GM06990 (cell line): Measurements from ENCODE around the gene ALDH1A3.

Source experiments
- DNase-seq: peaks from one replicate; pipeline ENCODE4 v3.0.0-alpha.2; 2011; ENCODE audit not compliant: insufficient read length; ENCODE audit errors: extremely low read depth
- H3K27me3 ChIP-seq: replicated peaks from 2 replicates; pipeline ENCODE4 v1.6.0; 2011; ENCODE audit warnings: low read length; ENCODE audit not compliant: control insufficient read depth, insufficient read depth
- H3K36me3 ChIP-seq: 2 replicates; pipeline ENCODE4 v1.5.1; 2011; ENCODE audit warnings: low read length; ENCODE audit not compliant: control insufficient read depth, insufficient read depth
- H3K4me3 ChIP-seq: replicated peaks from 2 replicates; pipeline ENCODE4 v1.5.1; 2011; ENCODE audit warnings: low read depth, mild to moderate bottlenecking, control low read depth, low read length
- CTCF ChIP-seq: IDR thresholded peaks from 2 replicates; pipeline ENCODE4 v1.5.1; 2011; ENCODE audit warnings: low read length, control low read depth, mild to moderate bottlenecking, inconsistent platforms; ENCODE audit not compliant: insufficient read depth, poor library complexity, severe bottlenecking

The ALDH1A3 gene

GRCh38 chr15:100878130-100878529, 1.5 kb upstream of the ALDH1A3 start:
- TF ChIP-seq CTCF = no peak
- H3K36me3 ChIP-seq = no peaks in the 10 kb centered on the region
- H3K27me3 ChIP-seq = no peaks in the 10 kb centered on the region; the same call in none of the 2 replicates
- DNase-seq = no peak
- H3K4me3 ChIP-seq = no peak overlapping the region

GRCh38 chr15:100878648-100879047, 983 bp upstream of the ALDH1A3 start:
- no peak for TF ChIP-seq CTCF
- Histone ChIP-seq H3K36me3 (no peaks in the 10 kb centered on the region), H3K27me3 (no peaks in the 10 kb centered on the region; the same call in none of the 2 replicates), H3K4me3 (peak overlapping the region; percentile 29)
- DNase-seq = no peak

- no peak for DNase-seq
- H3K27me3 ChIP-seq = no peaks in the 10 kb centered on the region; the same call in none of the 2 replicates
- H3K4me3 ChIP-seq = peak overlapping the region; percentile 42
- TF ChIP-seq CTCF = no peak
- H3K36me3 ChIP-seq = no peaks in the 10 kb centered on the region
Measured at GRCh38 chr15:100879061-100879463, 569 bp upstream of the ALDH1A3 start.

GRCh38 chr15:100880139-100880896, 687 bp downstream of the ALDH1A3 start:
- H3K36me3 ChIP-seq = no peaks in the 10 kb centered on the region
- DNase-seq = no peak
- H3K4me3 ChIP-seq = no peak overlapping the region
- no peak for TF ChIP-seq CTCF
- peaks cover 2% of the 10 kb centered on the region for H3K27me3 ChIP-seq

- Histone ChIP-seq H3K27me3 (peaks cover 2% of the 10 kb centered on the region), H3K36me3 (no peaks in the 10 kb centered on the region), H3K4me3 (no peak overlapping the region)
- DNase-seq = no peak
- TF ChIP-seq CTCF = no peak
Measured at GRCh38 chr15:100880897-100881242, 1.2 kb downstream of the ALDH1A3 start.
